Left colon (tissue), 2 donors: ENCODE data around the gene RABL6. TPM values are rescaled to one million over a fixed set of nuclear protein-coding genes. Genes with fewer than 3 reads are reported as not detected.
"Not testable (repeated sequence)": the region's sequence is repeated elsewhere in the genome, so short reads cannot be mapped to it uniquely, and the experiment has no call there.

Source experiments
- ATAC-seq: fragments of 200-7000 bp; cut with Tn5 transposase; one replicate; pipeline ENCODE4 v1.9.1; 2020; ENCODE audit warnings: mild to moderate bottlenecking, moderate library complexity
- DNase-seq, 2 donors: peaks; one replicate each; pipeline ENCODE4 v3.0.0-alpha.2; 2020
- intact Hi-C, 2 donors: fragments of 100-400 bp; cut with DNase I in 1 of 2; cut with micrococcal nuclease in 1 of 2; formaldehyde crosslinking; loops; one replicate each; pipeline versions ENCODE4 v1.11.2 to v1.14.0; 2022; cut with DNase I, micrococcal nuclease
- total RNA-seq, 2 donors: library from RNA; stranded (reverse); fragmentation: NEBNext Ultra II Directional; extraction: Animal tissue kit (Norgen Biotek cat#: 25700); gene quantifications; one replicate each; pipeline ENCODE4 v1.2.1, GENCODE V29; 2021
- donor health status: DM: no; HTN: no; CAD: no.
- donor health status: DM: yes; HTN: yes; CAD: no.

The RABL6 gene
- total RNA-seq, 2 donors from 2014 or later: 120 to 132 TPM

DNA sequence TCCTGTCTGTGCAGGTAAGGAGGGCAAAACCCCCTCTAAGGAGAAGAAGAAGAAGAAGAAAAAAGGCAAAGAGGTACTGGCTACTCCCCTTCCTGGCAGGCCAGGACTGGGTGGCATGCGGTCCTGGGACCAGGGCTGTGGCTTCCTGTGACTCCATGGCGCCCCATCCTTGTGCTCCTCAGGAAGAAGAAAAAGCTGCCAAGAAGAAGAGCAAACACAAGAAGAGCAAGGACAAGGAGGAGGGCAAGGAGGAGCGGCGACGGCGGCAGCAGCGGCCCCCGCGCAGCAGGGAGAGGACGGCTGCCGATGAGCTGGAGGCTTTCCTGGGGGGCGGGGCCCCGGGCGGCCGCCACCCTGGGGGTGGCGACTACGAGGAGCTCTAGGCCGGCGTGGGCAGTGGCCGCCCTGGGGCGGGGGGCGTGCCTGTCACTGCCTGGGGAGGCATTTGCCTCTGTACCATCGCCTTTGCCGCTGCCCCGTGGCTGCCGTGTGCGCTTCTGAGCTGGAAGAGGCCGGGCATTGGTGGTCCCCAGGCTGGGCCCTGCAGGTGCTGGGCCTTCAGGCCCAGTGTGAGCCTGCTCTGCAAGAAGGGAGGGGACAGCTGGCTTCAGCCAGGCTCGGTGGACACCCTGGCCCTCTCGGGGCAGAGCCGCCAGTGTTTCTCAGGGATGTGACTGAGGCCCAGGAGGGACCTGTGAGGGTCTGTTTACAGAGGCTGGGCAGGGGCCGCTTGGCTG is 32.6 kb downstream of the RABL6 start:
- ATAC-seq: peak; percentile 30
- peak in 1 of 2 donors; percentile 60 for DNase-seq
- intact Hi-C loops: no loop called here

DNA sequence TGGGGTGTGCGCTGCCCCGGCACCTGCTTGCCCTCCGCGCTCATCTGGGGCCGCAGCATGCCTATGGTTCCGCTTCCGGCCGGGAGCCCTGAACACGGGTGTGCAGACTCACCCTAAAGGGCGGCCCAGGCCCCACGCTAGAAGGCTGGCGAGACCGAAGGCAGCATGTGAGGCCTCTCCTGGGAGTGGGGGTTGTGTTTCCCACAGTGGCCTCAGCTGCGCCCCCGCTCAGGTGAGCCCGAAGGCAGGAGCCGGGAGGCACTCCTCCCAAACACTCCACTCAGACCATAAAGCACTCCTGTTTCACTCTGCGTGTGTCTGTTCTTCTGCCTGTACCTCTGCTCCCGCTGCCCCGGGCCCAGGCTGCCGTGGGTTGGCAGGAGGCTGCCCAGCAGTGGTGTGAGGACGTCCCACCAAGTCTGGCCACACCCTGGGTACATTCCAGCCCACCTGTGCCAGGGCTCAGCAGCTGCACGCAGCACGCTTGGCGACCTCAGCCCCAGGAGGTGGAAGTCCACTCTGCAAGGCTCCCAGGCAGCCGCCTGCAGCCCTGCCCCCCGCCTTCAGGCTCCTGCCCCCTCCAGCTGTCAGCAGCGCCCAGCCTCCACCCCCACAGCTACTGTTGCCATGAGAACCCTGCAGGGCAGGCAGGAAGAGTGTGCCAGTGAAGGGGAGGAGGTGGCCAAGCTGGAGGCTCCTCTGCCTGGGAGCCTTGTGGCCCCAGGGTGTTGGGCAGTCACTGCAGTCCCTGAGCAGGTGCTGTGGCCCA is 33.3 kb downstream of the RABL6 start:
- intact Hi-C loops: no loop called here
- ATAC-seq (peak; percentile 60), DNase-seq (peak; percentile 86 to 94)

DNA sequence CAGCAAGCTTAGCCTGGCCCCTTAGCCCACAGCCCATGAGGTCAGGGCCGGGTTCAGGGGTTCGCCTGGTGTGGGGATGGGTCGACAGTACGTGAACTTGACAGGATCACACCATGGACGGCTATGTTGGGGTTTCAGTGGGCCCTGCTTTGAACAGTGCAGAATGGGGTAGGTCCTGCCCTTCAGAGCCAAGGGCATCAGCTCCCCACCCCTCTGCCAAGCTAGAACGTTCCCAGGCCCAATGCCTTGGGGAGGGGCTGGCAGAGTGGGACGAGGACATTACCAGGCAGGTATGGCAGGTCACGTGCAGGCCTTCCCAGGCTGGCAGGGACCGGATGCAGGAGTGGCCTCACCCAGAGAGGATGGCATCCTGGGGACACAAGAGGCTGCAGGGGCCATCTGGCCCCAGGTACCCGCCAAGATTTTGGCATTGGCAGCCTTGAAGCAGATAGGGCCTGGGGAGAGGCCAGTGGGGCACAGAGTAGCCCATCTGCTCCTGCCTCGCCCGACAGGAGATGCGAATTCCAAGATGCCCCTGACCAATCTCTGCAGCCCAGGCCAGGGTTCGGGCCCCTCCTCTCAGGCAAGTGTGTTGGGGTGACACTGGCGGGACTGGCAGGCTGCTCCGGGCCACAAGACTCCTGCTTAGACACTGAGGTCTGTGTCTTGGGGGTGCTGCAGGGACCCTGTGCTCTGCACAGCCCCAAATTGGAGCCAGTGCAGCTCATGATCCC is 34.1 kb downstream of the RABL6 start:
- ATAC-seq: peak; percentile 23
- intact Hi-C loops: not testable (repeated sequence)
- peak; percentile 56 to 78 for DNase-seq

DNA sequence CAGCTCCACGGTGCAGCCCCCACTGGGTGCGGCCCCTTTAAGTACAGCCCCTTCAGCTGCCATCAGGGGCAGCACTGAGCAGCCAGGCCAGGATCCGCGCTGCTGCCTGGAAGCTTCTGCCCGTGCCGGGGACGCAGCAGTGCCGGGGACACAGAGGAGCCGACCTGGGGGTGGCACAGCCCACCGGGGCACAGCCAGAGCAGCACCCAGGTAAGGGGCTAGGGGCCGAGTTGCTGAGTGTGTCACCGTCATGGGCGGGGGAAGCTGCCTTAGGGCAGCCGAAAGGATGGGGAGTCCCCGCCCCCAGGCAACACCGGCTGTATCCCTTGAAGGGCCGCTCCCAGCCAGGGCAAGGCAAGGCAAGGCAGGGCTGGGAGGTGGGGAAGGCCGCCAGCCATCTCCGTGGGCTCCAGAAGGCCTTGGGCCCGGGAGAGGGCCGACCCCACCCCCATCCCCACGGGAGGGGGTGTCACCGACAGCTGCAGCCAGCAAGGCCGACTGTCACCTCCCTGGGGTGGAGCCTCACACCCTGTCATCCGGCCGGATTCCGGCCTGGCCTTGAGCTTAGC is 34.7 kb downstream of the RABL6 start, which contains the start of gene AJM1:
Gene AJM1, plus strand, starts transcription at position 99 of the 569 bp plus-strand sequence. CDS start 1,937 bp downstream, outside the sequence.
- intact Hi-C loops: not testable (repeated sequence)
- peak; percentile 44 for ATAC-seq
- DNase-seq: peak; percentile 67 to 85

DNA sequence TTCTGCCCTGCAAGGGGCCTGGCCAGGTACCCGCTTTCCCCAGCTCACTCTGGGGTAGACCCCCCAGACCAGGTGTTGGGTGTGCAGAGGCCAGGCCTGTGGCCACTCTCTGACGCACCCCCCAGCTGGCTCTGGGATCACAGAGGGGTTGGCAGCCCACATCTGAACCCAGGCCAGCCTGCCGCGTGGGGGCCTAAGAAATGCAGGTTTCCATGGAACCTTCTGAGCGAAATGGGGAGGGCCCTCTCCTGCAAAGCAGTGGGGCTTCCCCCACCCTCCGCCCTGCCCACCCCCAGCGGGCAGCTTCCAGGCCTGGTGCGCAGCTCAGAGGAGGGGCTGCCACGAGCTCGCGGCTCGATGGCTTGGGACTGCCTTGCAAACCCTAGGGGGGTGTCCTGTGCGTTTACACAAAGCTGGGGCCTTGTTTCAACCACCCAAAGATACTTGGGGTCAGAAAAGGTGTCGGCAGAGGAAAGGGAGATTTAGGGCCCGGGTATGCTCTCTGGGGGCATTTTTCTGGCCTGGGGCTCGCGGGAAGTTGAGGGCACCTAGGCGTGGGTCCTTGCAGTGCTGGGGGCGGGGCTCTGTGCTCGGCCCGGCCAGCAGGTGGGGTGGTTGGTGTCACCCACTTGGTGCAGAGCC is 35.5 kb downstream of the RABL6 start:
- ATAC-seq, intact Hi-C loops, DNase-seq: not testable (repeated sequence)

DNA sequence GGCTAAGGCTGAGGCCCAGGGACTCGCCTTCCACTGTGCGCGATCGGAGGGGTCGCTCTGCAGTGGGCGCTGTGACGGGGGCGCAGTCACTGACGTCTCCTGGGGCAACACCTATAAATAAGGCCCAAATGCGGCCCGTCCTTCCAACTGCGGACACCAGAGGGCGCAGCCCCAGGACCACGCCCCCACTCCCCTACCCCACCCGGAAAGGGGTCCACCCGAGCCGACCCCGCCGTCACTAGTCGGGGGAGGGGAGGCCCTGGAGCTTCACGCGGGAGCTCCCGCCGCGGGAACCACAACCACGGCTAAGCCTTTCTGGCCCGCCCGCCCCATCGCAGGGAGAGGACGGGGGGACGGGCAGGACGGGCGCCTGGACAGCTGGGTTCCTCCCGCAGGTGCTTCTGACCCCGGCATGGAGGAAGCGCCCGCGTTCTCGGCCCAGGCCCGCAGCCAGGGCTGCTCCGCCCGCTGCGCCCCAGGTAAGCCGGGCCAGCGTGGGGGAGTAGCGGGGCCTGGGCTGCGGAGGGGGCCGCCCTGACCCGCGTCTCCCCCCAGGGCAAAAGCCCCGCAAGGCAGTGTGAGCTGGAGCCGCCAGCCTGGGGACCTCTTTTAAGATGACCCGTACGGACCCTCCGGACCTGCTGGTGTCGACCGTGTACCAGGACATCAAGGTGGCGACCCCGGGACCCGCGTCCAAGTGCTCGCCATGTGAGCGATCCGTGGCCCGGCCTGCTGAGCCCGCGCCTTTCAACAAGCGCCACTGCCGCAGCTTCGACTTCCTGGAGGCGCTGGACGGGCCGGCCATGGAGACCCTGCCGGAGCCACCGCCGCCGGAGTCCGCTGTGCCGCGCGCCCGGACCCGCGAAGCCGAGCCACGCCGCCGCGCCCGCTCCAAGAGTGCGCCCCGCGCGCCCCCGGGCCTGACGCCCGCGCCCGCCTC is 36.3 kb downstream of the RABL6 start:
- peak in 1 of 2 donors; percentile 71 for DNase-seq
- ATAC-seq, intact Hi-C loops: not testable (repeated sequence)

DNA sequence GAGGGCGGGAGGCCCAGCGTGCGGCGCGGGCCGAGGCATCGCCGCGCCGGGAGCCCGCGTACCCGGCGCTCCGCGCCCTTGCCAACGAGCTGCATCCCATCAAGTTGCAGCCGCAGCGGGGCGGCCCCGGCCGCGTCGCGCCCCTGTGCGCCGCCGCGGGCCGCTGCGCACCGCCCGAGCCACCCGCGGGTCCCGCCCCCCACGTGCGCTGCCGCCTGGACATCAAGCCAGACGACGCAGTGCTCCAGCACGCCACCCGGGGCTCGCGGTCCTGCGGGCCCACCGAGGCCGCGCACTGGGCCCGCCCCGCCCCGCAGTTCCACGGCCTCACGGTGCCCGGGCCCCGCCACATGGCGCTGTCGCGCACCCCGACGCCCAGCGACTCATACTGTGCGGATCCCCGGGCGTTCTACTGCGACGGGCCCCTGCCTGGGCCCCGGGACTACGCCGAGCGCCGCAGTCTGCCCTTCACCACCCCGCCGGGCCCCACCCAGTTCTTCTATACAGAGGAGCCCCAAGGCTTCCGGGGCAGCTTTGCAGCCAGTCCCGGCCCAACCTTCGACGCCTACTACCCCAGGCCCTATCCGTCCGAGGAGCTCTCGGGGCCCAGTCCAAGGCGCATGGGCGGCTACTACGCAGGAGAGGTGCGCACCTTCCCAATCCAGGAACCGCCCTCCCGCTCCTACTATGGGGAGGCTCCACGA is 37.2 kb downstream of the RABL6 start:
- DNase-seq: no peak
- intact Hi-C loops: no loop called here
- no peak for ATAC-seq

DNA sequence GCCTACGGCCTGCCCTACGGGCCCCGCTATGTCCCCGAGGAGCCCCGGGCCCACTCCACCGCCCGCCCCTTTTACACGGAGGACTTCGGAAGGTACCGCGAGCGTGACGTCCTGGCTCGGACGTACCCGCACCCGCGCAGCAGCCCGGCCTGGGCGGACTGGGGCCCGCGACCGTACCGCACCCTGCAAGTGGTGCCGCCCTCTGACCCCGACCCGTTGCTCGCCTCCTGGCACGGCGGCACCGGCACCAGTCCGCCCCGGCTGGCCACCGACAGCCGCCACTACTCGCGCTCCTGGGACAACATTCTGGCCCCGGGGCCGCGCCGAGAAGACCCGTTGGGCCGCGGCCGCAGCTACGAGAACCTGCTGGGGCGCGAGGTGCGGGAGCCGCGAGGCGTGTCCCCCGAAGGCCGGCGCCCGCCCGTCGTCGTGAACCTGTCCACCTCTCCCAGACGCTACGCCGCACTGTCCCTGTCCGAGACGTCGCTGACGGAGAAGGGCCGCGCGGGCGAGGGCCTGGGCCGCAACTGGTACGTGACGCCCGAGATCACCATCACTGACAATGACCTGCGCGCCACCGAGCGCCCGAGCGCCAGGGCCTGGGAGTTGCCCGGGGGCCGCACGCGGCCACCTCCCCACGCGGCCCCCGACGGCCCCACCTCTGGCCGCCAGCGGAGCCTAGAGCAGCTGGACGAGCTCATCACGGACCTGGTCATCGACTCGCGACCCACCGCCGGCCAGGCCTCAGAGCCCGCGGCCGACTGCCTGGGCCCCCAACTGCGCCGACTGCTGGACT is 37.9 kb downstream of the RABL6 start:
- DNase-seq (no peak), ATAC-seq (no peak)
- intact Hi-C loops: no loop called here

DNA sequence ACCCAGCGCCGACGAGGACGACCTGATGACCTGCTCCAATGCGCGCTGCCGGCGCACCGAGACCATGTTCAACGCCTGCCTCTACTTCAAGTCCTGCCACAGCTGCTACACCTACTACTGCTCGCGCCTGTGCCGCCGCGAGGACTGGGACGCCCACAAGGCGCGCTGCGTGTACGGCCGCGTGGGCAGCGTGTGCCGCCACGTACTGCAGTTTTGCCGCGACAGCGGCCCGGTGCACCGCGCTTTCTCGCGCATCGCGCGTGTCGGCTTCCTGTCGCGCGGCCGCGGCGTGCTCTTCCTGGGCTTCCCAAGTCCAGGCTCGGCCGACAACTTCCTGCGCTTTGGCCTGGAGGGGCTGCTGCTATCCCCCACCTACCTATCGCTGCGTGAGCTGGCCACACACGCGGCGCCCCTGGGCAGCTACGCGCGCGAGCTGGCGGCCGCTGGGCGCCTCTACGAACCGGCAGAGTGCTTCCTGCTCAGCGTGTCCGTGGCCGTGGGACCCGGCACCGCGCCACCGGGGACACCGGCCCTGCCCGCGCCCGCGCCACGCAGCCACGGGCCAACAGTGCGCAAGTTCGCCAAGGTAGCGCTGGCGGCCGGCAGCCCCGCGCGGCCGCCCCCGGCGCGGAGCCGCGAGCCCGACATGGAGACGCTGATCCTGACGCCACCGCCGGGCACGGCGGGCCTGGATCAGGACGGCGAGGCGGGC is 38.8 kb downstream of the RABL6 start:
- DNase-seq (no peak), ATAC-seq (no peak)
- intact Hi-C loops: no loop called here

DNA sequence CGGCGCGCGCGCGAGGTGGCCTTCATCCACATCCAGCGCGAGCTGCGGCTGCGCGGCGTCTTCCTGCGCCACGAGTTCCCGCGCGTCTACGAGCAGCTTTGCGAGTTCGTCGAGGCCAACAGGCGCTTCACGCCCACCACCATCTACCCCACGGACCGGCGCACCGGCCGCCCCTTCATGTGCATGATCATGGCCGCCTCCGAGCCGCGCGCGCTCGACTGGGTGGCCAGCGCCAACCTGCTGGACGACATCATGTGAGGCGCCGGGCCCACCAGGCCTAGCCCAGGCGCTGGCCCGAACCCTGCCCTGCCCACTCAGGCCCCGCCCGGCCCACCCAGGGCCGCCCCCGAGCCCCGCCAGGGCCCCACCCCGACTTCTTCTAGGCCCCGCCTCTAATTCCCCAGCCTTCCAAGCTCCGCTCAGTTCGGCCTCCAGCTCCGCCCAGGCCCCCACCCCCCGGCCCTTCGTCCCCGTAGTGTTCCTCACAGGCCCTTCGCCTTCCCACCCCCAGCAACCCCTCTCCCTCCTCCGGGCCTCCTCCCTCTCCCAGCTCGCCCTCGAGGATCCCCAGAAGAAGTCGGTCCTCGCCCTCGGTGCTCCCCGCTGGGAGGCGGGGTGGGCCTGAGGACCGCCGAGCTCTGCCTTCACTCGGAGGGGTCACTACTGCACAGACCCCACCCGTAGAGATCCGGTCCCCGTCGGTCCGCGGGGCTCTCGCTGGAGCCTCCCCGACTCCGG is 39.5 kb downstream of the RABL6 start:
- intact Hi-C loops: no loop called here
- DNase-seq: peak; percentile 78 to 84

DNA sequence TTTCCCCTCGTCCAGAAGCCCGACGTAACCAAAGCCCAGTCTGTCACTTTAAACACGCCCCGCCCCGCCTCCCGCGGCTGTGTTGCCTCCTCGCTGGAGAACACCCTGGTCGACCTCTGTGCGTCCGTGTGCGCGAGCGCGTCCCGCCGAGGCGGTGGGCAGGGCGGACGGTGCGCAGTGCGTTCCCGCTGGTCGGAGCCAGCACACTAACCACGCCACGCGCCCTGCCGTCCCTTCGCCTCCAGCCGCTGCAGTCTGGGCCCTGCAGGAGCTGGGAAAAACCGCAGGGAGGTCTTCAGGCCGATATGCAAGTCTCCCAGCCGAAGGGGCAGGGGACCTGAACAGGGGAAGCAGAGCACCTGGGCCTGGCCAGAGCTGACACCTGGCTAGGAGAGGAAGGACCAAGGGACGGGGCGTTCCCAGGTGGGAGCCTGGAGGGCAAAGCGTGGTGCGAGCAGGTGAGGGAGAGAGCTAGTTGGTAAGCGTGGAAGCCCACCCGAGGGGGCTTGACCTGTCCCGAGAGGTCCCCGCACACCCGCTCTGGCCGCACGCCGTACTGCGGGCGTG is 40.2 kb downstream of the RABL6 start:
- intact Hi-C loops: no loop called here
- DNase-seq (peak; percentile 94 to 96), ATAC-seq (peak; percentile 56)

More for the DNA sequence above, 39.5 kb downstream of the RABL6 start:
- peak; percentile 44 for ATAC-seq

DNA sequence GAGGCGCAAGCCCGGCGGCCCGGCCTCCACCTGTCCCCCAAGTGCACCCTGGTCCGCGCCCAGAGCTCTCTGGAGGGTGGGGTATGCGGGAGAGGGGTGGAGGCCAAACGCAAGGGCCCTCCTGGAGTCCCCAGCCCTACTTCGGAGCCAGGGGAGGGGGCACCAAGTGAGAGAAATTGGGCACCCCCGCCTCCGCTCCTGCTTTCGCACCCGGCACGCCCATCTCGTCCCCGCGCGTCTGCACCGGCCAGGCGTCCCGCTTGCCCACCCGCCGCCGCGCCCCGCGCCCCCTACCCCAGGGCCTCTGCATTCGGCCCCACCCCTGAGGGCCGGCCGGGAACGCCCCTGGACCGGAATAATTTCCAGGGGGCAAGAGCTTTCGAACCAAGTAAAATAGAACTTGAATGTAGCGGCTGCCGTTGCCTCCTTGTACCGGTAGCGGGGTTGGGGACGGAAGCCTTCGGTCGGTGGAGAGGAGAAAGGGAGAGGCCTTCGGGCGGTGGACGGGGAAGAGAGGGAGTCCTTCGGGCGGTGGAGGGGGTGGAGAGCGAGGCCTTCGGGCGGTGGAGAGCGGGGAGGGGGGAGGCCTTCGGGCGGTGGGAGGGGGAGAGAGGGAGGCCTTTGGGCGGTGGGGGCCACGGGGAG is 40.8 kb downstream of the RABL6 start:
- ATAC-seq: peak; percentile 11
- intact Hi-C loops: no loop called here
- DNase-seq: peak; percentile 59 to 74

DNA sequence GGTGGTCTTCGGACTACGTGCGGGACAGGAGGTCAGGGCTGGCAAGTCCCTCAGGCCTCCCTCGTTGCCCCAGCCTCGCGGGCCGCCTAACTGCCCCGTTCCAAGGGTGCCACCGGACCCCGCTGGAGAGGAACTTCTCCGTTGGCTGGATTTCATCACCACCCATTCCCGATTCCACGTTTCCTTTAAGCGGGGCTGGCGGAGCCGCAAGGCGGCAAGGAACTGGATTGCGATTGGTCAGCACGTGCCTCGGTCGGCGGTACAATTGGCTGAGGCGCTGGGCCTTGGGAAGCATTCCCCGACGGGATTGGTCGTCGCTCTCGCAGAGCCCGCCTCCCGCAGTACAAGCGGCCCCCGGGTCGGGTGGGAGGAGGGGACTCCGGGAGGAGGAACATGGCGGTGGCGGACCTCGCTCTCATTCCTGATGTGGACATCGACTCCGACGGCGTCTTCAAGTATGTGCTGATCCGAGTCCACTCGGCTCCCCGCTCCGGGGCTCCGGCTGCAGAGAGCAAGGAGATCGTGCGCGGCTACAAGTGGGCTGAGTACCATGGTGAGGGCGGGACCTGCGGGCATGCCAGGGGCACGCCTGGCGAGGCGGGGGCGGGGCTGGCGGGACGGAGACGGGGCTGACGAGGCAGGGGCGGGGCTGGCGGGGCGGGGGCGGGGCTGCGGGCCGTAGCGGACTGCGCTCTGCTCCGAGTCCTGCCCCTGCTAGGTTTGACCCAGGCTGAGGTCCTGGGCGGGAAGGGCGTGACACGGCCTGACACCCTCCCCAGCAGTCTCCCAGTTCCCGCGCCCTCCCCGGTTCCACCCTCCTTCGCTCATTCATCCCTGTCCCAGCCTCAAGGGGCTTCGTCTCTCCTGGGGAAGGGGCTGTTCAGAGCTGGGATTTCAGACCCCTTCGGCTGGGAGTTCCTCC is 41.6 kb downstream of the RABL6 start, which contains the start of gene PHPT1:
Gene PHPT1, plus strand, starts transcription at position 372 of the 922 bp plus-strand sequence. Its CDS starts 22 bp downstream, at position 394.
- DNase-seq: peak; percentile 98 to 99
- intact Hi-C loops: no loop called here
- ATAC-seq: peak; percentile 63
